H1 (cell line): ENCODE results near the gene NPHP3. TPM values are rescaled to one million over a fixed set of nuclear protein-coding genes. Genes with fewer than 3 reads are reported as not detected.

ENCODE experiments used
- BACH1 ChIP-seq: IDR thresholded peaks from 2 replicates; pipeline ENCODE4 v1.6.1; 2012; ENCODE audit warnings: low read length, improper control_type of control experiment
- E2F6 ChIP-seq: IDR thresholded peaks from 2 replicates; pipeline ENCODE4 v1.6.1; 2012; ENCODE audit warnings: inconsistent platforms
- JUND ChIP-seq: IDR thresholded peaks from 2 replicates; pipeline ENCODE4 v1.6.1; 2011; ENCODE audit warnings: mild to moderate bottlenecking, improper control_type of control experiment, low read length
- RNF2 ChIP-seq: fragments of 200-900, 300-1000 bp; sonication (generic); IDR thresholded peaks from 2 replicates; pipeline ENCODE4 v1.7.1; 2016; ENCODE audit warnings: borderline replicate concordance, low read depth, mild to moderate bottlenecking, antibody characterized with exemption, low read length; ENCODE audit not compliant: poor library complexity, severe bottlenecking; ENCODE audit errors: missing control alignments
- SP4 ChIP-seq: IDR thresholded peaks from 2 replicates; pipeline ENCODE4 v1.6.1; 2012; ENCODE audit warnings: low read length, inconsistent platforms
- polyA plus RNA-seq, 7 experiments: library from polyadenylated mRNA; depleted of rRNA in 3 of 7; stranded (reverse) in 5 of 7; unstranded in 2 of 7; fragments of >200 nt in 5 of 7; fragments of 200-250 nt in 2 of 7; gene quantifications; 1 replicate in 5 of 7; 2 replicates in 1 of 7; 4 replicates in 1 of 7; pipeline versions ENCODE4 v1.2.1 to v1.2.3, GENCODE V29; 2011 to 2013; ENCODE audit warnings: missing spikeins in 2 of 7, mixed read lengths in 2 of 7
- total RNA-seq: library from RNA; stranded (reverse); fragmentation: NEBNext Ultra II Directional; extraction: Animal tissue kit (Norgen Biotek cat#: 25700); gene quantifications from 2 replicates; pipeline ENCODE4 v1.2.1, GENCODE V29; 2021

Gene NPHP3
- total and polyA plus RNA-seq, 2 of the 8 experiments (the other 6 are each of a cell fraction or from before 2014, with no cell fraction given) = 6.8 to 14.8 TPM

- TF ChIP-seq RNF2 (no peak), BACH1 (no peak), E2F6 (no peak), SP4 (no peak), JUND (no peak)
These were observed 64.1 kb downstream of the NPHP3 start (continued) for GRCh38 chr3:132657869-132658747.
